ENCODE data around the gene SLC19A2. TPM values are rescaled to one million over a fixed set of nuclear protein-coding genes. Genes with fewer than 3 reads are reported as not detected.

Gene SLC19A2
- total RNA-seq, 2 experiments from 2014 or later = 3.6 to 3.7 TPM

DNA sequence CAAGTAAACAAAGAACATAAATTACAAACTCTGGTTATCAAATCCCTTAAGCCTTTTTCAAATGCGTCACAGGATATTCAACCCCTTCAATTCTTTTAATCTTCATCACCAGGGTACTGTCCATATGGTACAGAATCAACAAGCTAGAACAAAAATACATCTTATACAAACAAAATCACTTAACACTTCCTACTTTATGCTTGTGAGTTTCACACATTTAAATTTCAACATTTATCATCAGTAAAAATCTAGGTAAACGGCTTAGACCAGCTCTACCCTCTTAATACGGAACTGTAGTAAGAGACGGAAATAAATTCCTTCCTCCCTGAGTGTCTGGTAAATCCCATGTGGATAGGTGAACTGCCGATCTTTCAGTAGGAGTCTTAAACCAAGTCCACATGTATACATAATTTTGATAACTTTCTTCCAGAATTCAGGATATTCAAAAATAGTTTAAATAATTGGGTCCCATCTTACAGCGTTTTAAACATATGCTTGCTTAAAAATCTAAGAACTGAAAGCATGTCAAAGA is 59.5 kb downstream of the SLC19A2 start:
- peaks cover 6% of the 10 kb centered on the region for H3K4me1 Mint-ChIP-seq (ENCODE audit: low read depth)
- Histone ChIP-seq H3K4me1 (ENCODE audit: insufficient read depth, low read length) (peaks cover 7% of the 10 kb centered on the region), H3K36me3 (ENCODE audit: insufficient read depth, low read length) (no peaks in the 10 kb centered on the region), H3K4me3 (ENCODE audit: low read length) (no peak overlapping the region), H3K27me3 (ENCODE audit: control insufficient read depth in 1 of 2, insufficient read depth in 2 of 2, low read length in 2 of 2) (peaks cover 11 to 63% of the 10 kb centered on the region in 2 experiments), H3K9me3 (ENCODE audit: control insufficient read depth in 1 of 2, insufficient read depth in 1 of 2, low read length in 2 of 2) (peaks cover 0 to 3% of the 10 kb centered on the region in 2 experiments), H3K27ac (ENCODE audit: low read depth in 1 of 2, low read length in 2 of 2) (no peak overlapping the region)
- ChIA-PET CTCF (no interaction called here), POLR2A (interaction anchor here (0.5 to 1.0 kb wide), 2 partner anchors 58 to 64 kb away, joined by 3 to 7 read pairs; partner anchors contain the start of genes BLZF1 and NME7)
- no peak overlapping the region for H3K27ac Mint-ChIP-seq
- H3K36me3 Mint-ChIP-seq (ENCODE audit: low read depth) = no peaks in the 10 kb centered on the region
- TF ChIP-seq, protein P1, sequence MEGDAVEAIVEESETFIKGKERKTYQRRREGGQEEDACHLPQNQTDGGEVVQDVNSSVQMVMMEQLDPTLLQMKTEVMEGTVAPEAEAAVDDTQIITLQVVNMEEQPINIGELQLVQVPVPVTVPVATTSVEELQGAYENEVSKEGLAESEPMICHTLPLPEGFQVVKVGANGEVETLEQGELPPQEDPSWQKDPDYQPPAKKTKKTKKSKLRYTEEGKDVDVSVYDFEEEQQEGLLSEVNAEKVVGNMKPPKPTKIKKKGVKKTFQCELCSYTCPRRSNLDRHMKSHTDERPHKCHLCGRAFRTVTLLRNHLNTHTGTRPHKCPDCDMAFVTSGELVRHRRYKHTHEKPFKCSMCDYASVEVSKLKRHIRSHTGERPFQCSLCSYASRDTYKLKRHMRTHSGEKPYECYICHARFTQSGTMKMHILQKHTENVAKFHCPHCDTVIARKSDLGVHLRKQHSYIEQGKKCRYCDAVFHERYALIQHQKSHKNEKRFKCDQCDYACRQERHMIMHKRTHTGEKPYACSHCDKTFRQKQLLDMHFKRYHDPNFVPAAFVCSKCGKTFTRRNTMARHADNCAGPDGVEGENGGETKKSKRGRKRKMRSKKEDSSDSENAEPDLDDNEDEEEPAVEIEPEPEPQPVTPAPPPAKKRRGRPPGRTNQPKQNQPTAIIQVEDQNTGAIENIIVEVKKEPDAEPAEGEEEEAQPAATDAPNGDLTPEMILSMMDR (IDR thresholded peaks at IDR 0.05) = no peak
- no peak for DNase-seq
- intact Hi-C loops (cut with DNase I, micrococcal nuclease) = no loop called here
- ATAC-seq (ENCODE audit: poor library complexity) = no peak
- H3K9me3 Mint-ChIP-seq = no peaks in the 10 kb centered on the region
- peaks cover 84% of the 10 kb centered on the region for H3K27me3 Mint-ChIP-seq
- no peak overlapping the region for H3K4me3 Mint-ChIP-seq

DNA sequence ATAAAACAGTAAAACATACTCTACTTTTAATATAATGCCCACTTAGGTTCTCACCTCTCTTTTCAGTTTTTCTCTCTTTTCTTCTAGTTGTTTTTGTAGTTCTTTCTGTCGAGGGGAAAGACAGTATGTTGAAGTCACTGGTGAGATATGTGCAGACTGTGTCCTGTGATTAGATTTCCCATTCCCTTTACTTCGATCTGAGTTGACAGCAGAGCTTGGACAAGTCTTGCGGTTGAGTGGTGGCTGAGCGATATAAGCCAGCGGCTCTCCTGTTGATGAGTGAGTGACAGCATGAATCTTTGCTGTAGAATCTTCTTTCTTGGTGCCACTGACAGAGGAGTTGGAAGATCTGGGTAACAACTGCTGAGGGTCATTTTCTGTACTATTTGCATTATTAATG is 64.4 kb downstream of the SLC19A2 start:
- Histone ChIP-seq H3K9me3 (ENCODE audit: control insufficient read depth in 1 of 2, insufficient read depth in 1 of 2, low read length in 2 of 2) (no peaks in the 10 kb centered on the region), H3K27ac (ENCODE audit: low read depth in 1 of 2, low read length in 2 of 2) (no peak overlapping the region), H3K4me1 (ENCODE audit: insufficient read depth, low read length) (no peaks in the 10 kb centered on the region), H3K27me3 (ENCODE audit: control insufficient read depth in 1 of 2, insufficient read depth in 2 of 2, low read length in 2 of 2) (peaks cover 0 to 35% of the 10 kb centered on the region in 2 experiments), H3K36me3 (ENCODE audit: insufficient read depth, low read length) (no peaks in the 10 kb centered on the region), H3K4me3 (ENCODE audit: low read length) (no peak overlapping the region)
- H3K4me1 Mint-ChIP-seq (ENCODE audit: low read depth) = no peaks in the 10 kb centered on the region
- ATAC-seq (ENCODE audit: poor library complexity) = no peak
- DNase-seq = no peak
- H3K4me3 Mint-ChIP-seq = no peak overlapping the region
- TF ChIP-seq, protein P1 (IDR thresholded peaks at IDR 0.05) = no peak
- H3K27me3 Mint-ChIP-seq = peaks cover 53% of the 10 kb centered on the region
- intact Hi-C loops (cut with DNase I, micrococcal nuclease) = no loop called here
- H3K27ac Mint-ChIP-seq = no peak overlapping the region
- POLR2A ChIA-PET = no interaction called here
- H3K9me3 Mint-ChIP-seq = no peaks in the 10 kb centered on the region
- no peaks in the 10 kb centered on the region for H3K36me3 Mint-ChIP-seq (ENCODE audit: low read depth)
- CTCF ChIA-PET = no interaction called here

DNA sequence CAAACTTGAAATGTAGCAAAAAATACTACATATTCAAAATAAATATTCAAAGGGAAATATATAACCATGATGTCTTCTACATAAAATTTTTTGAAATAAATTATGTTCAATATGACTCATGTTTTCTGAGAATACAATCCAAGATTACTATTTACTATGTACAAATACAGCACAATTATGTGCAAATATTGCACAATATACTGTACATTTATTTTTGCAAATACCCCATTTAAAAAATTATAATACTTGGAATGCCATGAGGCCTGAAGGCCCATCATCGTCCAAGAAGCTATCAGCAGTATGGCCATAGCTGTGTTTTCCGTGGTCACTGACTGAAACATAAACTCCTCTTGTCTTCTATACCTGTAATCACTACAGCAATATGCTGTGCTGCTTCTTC is 70.8 kb downstream of the SLC19A2 start:
- H3K27ac ChIP-seq (ENCODE audit: low read depth in 1 of 2, low read length in 2 of 2) = no peak overlapping the region

More for the DNA sequence above, 70.8 kb downstream of the SLC19A2 start:
- TF ChIP-seq, protein P1 (IDR thresholded peaks at IDR 0.05) = no peak
- H3K4me3 Mint-ChIP-seq = no peak overlapping the region
- no peaks in the 10 kb centered on the region for H3K27me3 ChIP-seq (ENCODE audit: control insufficient read depth in 1 of 2, insufficient read depth in 2 of 2, low read length in 2 of 2)
- no peaks in the 10 kb centered on the region for H3K36me3 ChIP-seq (ENCODE audit: insufficient read depth, low read length)
- no peaks in the 10 kb centered on the region for H3K4me1 Mint-ChIP-seq (ENCODE audit: low read depth)
- DNase-seq (no peak), ATAC-seq (ENCODE audit: poor library complexity) (no peak)
- H3K36me3 Mint-ChIP-seq (ENCODE audit: low read depth) = no peaks in the 10 kb centered on the region
- peaks cover 7% of the 10 kb centered on the region for H3K27me3 Mint-ChIP-seq
- ChIA-PET POLR2A (no interaction called here), CTCF (no interaction called here)
- no peak overlapping the region for H3K4me3 ChIP-seq (ENCODE audit: low read length)
- H3K9me3 ChIP-seq (ENCODE audit: control insufficient read depth in 1 of 2, insufficient read depth in 1 of 2, low read length in 2 of 2) = no peaks in the 10 kb centered on the region
- peaks cover 9% of the 10 kb centered on the region for H3K9me3 Mint-ChIP-seq
- H3K27ac Mint-ChIP-seq = no peak overlapping the region
- intact Hi-C loops (cut with DNase I, micrococcal nuclease) = no loop called here
- H3K4me1 ChIP-seq (ENCODE audit: insufficient read depth, low read length) = no peaks in the 10 kb centered on the region

Other genes starting within 250 kb of the SLC19A2 start
- 1 to 10 TPM; 7.2 to 8.3 TPM for gene NME7, start 118.1 kb downstream of the SLC19A2 start, total RNA-seq
- gene BLZF1, start 117.7 kb downstream of the SLC19A2 start, total RNA-seq = 10 to 100 TPM; 10.0 to 10.6 TPM
- not detected for gene CCDC181, start 58.5 kb downstream of the SLC19A2 start, total RNA-seq
- gene F5, start 100.5 kb upstream of the SLC19A2 start, total RNA-seq = 1 to 10 TPM; 5.4 to 6.2 TPM
- gene SELP, start 144.2 kb upstream of the SLC19A2 start, total RNA-seq = 1 to 10 TPM; 1.3 to 1.4 TPM
- gene SELL, start 225.7 kb upstream of the SLC19A2 start, total RNA-seq = 100 to 1,000 TPM; 204 to 216 TPM
- gene SELE, start 248.1 kb upstream of the SLC19A2 start, total RNA-seq = not detected